NK-92 treated with Interleukin-12 subunit alpha and Interleukin-12 subunit beta, amount 100 ng/mL, for 24 hours (cell line): ENCODE measurements around the gene PTGR3.

ENCODE experiments used
- DNase-seq: peaks from one replicate; lab custom pipeline; 2025; lab: John Stamatoyannopoulos, UW

The PTGR3 gene

GRCh38 chr18:75235896-75236295 lies 27.0 kb upstream of the PTGR3 start:
- DNase-seq: no peak

DNA sequence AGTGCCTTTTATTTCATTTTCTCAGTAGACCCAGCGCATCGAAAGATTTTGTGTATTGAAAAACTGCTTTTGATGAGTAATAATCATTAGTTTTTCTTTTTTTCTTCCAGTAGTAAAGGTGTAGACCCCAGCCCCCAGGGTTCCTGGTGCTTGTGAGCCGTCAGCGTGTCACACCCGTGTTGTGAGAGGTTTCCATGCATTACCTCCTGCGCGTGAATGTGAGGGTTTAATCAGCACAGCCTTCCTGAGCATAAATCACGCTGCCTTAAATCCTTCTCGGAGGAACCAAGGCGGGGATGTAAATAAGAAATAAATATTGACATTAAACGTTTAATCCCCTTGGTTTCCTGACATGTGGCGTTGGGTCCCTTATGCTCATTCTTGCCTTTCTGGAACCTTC lies 26.0 kb upstream of the PTGR3 start:
- DNase-seq: no peak

- no peak for DNase-seq
These were observed 22.1 kb upstream of the PTGR3 start for GRCh38 chr18:75231053-75231406.

DNA sequence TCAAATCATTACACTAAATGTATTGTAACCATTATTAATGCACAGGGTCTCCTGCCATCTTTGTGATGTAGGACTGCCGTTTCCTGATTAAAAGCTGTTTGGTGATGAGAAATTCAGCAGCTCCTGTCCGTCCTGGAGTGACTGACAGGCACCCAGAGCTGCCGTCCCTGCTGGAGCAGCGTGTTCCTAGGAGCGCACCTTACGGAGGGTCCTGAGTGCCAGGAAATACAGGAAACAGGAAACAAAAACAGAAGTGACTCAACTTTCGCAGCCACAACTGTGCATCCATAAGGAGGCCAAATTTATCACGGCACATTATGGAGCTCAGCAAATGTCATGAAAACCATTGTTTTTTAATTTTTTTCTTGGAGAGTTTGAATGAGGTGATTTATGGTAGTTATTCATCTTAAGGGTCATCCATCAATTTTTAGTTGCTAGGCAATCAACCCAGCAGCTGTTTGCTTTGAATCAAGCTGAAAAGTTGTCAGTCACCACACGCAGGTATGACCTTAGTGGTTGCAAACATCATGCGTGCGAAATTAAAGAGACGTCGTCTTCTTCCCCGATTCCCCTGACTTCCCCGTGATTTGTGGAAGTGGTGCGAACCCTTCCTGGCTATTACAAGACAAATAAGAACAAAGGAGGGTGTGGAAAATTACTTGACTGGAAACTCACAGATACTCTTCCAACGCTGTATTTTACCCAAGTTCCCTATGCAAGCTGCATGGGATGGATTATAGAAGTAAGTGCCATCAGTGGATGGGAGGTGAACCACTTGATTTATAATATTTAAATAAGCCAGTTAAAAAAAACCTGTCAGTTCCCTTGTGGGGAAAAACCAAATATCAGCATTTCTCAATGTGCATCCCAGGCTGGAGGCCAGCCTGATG lies 21.5 kb upstream of the PTGR3 start:
- no peak for DNase-seq

- DNase-seq: no peak
These were observed 20.5 kb upstream of the PTGR3 start for GRCh38 chr18:75229437-75229836.

DNA sequence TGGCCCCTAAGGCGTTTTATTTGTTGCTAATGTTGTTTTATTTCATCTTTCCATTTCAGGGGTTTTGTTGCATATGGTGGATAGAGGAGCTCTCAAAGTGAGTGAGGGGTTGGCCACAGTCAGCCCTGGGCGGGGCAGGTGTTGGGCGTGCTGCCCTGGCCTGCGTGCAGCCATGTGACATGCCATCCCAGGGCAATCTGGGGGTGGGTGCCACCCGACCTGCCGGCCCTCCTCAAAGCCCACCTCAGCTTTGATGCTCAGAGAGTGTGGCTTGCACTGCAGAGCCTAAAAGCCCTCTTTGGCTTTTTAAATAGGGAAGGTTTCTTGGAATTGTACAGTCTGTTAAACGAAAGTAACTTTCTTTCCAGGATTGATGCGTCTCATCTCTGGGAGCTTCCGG lies 20.0 kb upstream of the PTGR3 start:
- DNase-seq: no peak

GRCh38 chr18:75227535-75228296 lies 18.8 kb upstream of the PTGR3 start:
- no peak for DNase-seq

- DNase-seq: no peak
These were observed 18.0 kb upstream of the PTGR3 start for GRCh38 chr18:75226956-75227316.

GRCh38 chr18:75226286-75226955 lies 17.5 kb upstream of the PTGR3 start:
- no peak for DNase-seq

DNA sequence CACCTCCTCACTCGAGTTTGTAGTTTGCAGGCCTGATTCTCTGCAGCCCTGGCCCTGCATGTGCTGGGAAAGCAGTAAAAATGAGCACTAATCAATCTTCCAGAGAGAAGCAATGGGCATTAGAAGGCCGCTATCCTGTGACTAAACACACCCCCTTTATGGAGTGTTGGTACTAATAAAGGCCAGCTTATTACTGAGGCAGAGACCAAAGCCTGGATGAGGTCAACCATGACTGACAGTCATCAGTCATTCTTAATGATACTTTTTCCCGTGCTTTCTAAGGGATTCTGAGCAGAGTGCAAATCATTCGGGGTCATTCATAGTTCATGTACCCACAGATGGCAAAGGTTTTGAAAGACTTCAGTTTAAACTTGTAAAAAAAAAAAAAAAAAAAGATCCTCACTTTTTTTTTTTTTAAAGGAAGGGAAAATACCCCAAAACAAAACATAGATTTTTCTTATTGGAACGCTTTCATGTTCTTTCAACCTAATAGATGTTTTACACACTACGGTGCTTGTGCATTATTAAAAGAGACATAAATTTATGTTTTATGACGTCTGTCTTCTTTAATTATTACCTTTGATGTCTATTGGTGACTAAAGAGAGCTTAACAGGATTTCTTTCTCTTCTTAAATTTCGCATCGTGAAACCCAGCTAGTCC lies 14.9 kb upstream of the PTGR3 start:
- DNase-seq: no peak

DNA sequence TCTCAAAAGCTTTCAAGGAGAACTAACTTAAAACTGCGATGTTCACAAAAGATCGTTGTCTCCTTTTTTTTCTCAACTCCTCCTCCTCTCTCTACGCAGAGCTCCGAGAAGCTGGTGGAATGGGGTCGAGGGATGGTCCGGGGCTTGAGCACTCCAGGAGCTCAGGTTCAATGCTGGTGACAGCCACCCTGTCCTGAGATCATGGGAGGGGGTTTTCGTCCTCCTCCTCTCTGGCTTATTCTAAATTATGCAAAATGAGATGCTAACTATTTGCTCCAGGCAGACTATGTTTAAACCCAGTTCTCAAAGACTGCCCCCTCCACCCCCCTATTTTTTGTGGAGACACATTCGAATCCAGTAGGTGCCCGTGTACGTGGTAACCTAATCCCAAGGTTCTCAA lies 13.5 kb upstream of the PTGR3 start:
- DNase-seq: no peak

DNA sequence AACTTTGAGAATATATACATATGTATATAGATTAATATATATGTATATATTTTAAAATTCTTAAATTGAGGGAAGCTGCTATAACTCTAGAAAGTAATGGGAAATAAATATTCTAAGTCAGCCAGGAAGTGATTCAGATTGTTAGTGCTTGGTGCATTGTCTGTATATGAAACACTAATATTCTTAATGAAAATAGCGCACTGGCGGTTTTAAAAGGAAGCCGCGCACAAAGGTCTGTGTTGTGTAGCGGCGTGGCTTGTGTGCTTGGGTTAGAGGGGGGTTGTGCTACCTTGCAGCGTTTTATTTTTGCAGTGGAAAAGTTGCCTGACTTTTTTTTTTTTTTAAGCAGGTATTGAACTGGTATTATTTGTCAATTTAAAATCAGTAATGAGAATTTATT lies 13.0 kb upstream of the PTGR3 start:
- no peak for DNase-seq

GRCh38 chr18:75221397-75221796 lies 12.5 kb upstream of the PTGR3 start:
- DNase-seq: no peak

- DNase-seq: no peak
These were observed 11.8 kb upstream of the PTGR3 start for GRCh38 chr18:75220551-75221355.

DNA sequence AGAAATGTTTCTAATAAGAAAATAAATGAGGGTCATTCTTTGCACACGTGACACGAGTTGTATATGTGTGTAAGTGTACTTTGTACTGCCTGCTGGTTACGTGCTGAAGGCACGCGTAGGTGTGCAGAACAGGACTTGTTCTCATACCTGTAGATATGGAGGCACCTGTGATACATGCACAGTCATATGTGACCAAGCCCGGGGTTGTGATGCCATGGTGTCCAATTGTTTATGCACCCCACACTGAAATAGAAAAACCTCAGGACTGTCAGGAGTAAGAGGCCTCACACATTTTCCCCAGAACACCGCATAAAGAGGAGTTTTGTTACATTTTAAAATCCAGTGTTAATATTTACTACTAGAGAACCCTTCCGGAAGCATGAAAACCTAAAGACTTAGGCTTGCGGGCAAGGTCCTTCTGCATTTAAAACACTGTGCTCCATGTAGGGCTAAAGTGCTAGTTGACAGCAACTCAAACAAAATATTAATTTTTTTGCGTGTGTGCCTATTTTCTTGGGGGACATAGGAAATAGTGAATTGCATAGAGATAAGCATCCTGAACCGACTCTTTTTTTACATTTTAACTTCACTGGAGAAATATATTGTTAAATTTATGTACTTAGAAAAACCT lies 10.9 kb upstream of the PTGR3 start:
- no peak for DNase-seq

GRCh38 chr18:75218065-75218923 lies 9.4 kb upstream of the PTGR3 start:
- no peak for DNase-seq

DNA sequence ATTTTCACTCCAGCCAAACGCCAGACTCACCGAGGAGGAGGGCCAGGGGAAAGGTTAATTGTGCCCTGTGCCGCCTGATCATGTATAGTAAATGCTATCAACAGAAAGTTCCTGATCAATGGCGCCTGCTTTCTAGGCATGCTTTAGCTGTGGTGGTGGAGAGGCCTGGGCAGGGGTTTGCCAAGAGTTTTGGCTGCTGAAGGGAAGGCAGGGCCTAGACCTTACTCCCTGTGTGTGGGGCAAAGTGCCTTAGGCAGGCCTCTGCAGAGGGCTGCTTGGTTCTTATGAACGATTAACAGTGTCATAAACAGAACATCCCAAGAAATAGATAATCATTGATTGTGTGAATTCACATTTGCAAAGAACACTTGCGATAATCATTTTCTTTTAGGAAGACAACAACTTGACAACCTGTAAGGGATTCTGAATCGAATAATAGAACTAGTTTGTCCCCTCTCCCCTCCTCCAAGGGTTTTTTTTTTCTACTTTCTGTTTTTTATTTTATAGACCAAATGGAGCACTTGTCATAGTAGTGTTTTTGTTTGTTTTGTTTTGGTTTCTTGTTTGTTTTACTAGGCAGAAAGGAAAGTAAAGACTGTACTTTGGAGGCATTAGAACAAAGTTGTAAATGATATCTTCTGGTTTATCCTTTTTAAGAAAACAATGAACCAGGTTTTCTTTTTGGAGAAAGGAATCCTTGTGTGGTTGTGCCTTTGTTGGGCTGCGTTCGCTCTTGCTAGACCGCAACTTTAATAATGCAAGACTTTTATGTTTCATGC lies 8.2 kb upstream of the PTGR3 start:
- no peak for DNase-seq

DNA sequence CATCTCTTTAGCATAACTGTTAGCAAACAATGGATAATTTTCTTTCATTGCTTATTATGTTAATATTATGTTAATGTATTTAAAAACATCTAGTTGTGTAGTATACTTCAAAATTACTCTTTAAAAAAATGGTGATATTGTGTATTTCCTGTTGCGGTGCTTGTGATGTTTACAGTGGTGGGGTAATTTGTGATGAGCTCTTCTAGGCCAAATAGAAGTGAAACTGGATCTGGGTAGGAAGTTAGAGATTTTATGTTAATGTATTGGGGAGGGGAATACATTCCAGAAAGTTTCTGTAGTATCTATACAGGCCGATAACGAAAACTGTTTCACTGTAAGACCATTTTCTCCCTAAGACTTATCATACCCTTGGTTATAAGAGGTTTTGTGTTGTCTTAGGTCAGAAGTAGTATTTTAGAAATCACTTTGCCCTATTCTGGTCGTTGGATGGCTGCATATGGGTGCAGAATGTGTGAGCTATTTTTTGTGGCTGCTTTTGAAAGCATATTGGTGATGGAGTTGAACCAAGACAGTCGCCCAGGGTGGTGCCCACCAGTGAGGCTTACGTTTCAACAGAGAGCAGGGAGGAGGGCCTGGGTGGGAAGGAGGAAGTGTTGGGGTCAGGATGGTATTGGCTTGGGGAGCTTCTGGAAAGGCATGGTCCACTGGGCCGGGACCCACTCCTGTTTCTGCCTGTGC lies 7.4 kb upstream of the PTGR3 start:
- no peak for DNase-seq

DNA sequence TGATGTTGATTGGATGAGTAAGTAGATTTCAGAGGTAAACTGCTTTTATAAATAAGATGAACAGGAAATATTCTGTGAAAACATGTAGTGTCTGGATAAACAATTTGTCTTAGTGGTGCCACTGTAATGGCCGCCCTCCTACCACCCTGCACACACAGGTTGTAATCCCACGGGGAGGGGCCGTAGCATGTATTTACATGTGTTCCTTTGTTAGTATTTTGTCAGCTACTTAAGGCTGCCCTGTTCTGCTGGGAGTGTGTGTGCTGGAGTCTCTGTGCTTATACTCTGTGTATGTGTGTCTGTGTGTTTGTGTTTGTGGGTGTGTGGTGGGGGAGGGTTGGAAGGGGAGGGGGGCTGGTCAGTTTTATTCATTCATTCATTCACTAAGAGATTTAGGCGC lies 6.7 kb upstream of the PTGR3 start:
- DNase-seq: no peak
